Thoracic aorta (tissue), 2 donors: ENCODE results near the gene SPATA46. TPM values are rescaled to one million over a fixed set of nuclear protein-coding genes. Genes with fewer than 3 reads are reported as not detected.

Source experiments
- ATAC-seq: fragments of 150-250 bp; one replicate; pipeline ENCODE4 v1.8.0; 2017; ENCODE audit warnings: low read depth; ENCODE audit not compliant: insufficient number of reproducible peaks, low FRiP score
- DNase-seq: peaks from one replicate; pipeline ENCODE4 v3.0.0-alpha.2; 2020; ENCODE audit warnings: low spot score
- H3K27ac ChIP-seq, 2 donors: fragments of 200-600 bp; sonication (generic); 1 replicate in 1 of 2; 2 replicates in 1 of 2; pipeline ENCODE4 v1.5.1; 2016; ENCODE audit warnings: mild to moderate bottlenecking in 2 of 2, moderate library complexity in 2 of 2
- H3K27me3 ChIP-seq: fragments of 200-600 bp; sonication (generic); replicated peaks from 2 replicates; pipeline ENCODE4 v1.6.0; 2016; ENCODE audit warnings: mild to moderate bottlenecking; ENCODE audit not compliant: insufficient read depth
- H3K36me3 ChIP-seq: fragments of 200-600 bp; sonication (generic); one replicate; pipeline ENCODE4 v1.5.1; 2016
- H3K4me1 ChIP-seq, 2 donors: fragments of 200-600 bp; sonication (generic); 1 replicate in 1 of 2; 2 replicates in 1 of 2; pipeline versions ENCODE4 v1.5.1 to v1.6.0; 2016; ENCODE audit warnings: low read depth in 2 of 2, mild to moderate bottlenecking in 1 of 2; ENCODE audit not compliant: control insufficient read depth in 1 of 2
- H3K4me3 ChIP-seq: fragments of 200-600 bp; sonication (generic); 2 replicates; pipeline ENCODE4 v1.5.1; 2016; ENCODE audit warnings: mild to moderate bottlenecking
- H3K9me3 ChIP-seq: fragments of 200-600 bp; sonication (generic); 2 replicates; pipeline ENCODE4 v1.5.1; 2016
- total RNA-seq, 2 donors: library from RNA; depleted of rRNA; stranded (reverse); fragments of >200 nt; gene quantifications; one replicate each; pipeline versions ENCODE4 v1.1.0 to v1.2.3, GENCODE V29; 2016
- TF ChIP-seq, protein P1 (sequence below): fragments of 200-600 bp; sonication (generic); IDR thresholded peaks from one replicate; pipeline ENCODE4 v1.5.1; 2019; ENCODE audit warnings: antibody characterized with exemption

The SPATA46 gene
- total RNA-seq, 2 donors from 2014 or later: not detected

DNA sequence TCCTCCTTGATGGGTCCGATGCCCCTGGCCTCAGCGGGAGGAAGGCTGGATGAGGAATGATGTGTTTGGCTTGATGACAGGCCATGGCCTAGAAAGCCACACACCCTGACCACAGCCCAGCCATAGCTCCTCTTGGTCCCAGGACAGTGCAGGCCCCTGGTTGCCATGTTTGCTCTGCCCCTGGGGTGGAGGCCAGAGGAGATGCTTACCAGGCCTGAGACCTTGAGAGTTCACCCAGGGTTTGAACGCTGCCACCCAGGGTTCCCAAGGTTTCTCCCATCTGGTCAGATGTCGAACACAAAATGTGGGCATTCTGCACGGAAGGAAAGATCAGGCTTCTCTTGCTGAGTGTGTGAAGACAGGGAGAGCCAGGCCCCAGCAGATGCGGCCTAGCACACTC lies 7.5 kb upstream of the SPATA46 start:
- H3K36me3 ChIP-seq: no peaks in the 10 kb centered on the region
- H3K27me3 ChIP-seq: no peaks in the 10 kb centered on the region
- no peak for ATAC-seq
- no peak overlapping the region for H3K27ac ChIP-seq
- no peak overlapping the region for H3K4me3 ChIP-seq
- DNase-seq: no peak
- TF ChIP-seq, protein P1, sequence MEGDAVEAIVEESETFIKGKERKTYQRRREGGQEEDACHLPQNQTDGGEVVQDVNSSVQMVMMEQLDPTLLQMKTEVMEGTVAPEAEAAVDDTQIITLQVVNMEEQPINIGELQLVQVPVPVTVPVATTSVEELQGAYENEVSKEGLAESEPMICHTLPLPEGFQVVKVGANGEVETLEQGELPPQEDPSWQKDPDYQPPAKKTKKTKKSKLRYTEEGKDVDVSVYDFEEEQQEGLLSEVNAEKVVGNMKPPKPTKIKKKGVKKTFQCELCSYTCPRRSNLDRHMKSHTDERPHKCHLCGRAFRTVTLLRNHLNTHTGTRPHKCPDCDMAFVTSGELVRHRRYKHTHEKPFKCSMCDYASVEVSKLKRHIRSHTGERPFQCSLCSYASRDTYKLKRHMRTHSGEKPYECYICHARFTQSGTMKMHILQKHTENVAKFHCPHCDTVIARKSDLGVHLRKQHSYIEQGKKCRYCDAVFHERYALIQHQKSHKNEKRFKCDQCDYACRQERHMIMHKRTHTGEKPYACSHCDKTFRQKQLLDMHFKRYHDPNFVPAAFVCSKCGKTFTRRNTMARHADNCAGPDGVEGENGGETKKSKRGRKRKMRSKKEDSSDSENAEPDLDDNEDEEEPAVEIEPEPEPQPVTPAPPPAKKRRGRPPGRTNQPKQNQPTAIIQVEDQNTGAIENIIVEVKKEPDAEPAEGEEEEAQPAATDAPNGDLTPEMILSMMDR: no peak
- no peaks in the 10 kb centered on the region for H3K9me3 ChIP-seq
- H3K4me1 ChIP-seq: no peaks in the 10 kb centered on the region

- no peak overlapping the region for H3K27ac ChIP-seq
- no peak for DNase-seq
Observed at GRCh38 chr1:162383516-162383915, 6.9 kb upstream of the SPATA46 start.

DNA sequence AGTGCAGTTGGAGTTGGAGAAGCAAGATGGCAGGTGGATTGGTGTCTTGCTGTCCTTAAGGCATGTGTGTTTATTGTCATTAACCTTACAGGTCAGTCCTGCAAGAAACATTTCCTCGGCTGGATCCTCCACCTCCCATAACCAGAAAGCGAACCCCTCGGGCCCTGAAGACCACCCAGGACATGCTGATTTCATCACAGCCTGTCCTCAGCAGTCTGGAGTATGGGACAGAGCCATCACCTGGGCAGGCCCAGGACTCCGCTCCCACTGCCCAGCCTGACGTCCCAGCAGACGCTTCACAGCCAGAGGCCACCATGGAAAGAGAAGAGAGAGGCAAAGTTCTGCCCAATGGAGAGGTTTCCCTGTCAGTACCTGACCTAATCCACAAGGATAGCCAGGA lies 6.4 kb upstream of the SPATA46 start:
- Histone ChIP-seq H3K4me1 (no peaks in the 10 kb centered on the region), H3K9me3 (no peaks in the 10 kb centered on the region), H3K27ac (no peak overlapping the region), H3K36me3 (no peaks in the 10 kb centered on the region), H3K4me3 (no peak overlapping the region), H3K27me3 (no peaks in the 10 kb centered on the region)
- no peak for ATAC-seq
- TF ChIP-seq, protein P1: no peak
- no peak for DNase-seq

More at GRCh38 chr1:162383516-162383915, 6.9 kb upstream of the SPATA46 start:
- H3K4me3 ChIP-seq: no peak overlapping the region
- no peaks in the 10 kb centered on the region for H3K36me3 ChIP-seq
- H3K27me3 ChIP-seq: no peaks in the 10 kb centered on the region
- no peak for ATAC-seq
- H3K9me3 ChIP-seq: no peaks in the 10 kb centered on the region
- no peaks in the 10 kb centered on the region for H3K4me1 ChIP-seq
- TF ChIP-seq, protein P1: no peak

GRCh38 chr1:162381941-162382750 lies 5.5 kb upstream of the SPATA46 start:
- Histone ChIP-seq H3K27me3 (no peaks in the 10 kb centered on the region), H3K36me3 (no peaks in the 10 kb centered on the region), H3K4me3 (no peak overlapping the region), H3K27ac (no peak overlapping the region), H3K4me1 (no peaks in the 10 kb centered on the region), H3K9me3 (no peaks in the 10 kb centered on the region)
- no peak for ATAC-seq
- DNase-seq: no peak
- TF ChIP-seq, protein P1: no peak

GRCh38 chr1:162381383-162381782 lies 4.7 kb upstream of the SPATA46 start, which contains the start of gene C1orf226:
C1orf226 (plus strand) TSS chr1:162381728; CDS start chr1:162381902, 174 bp downstream.
- Histone ChIP-seq H3K27ac (no peak within 1 kb of the TSS), H3K36me3 (no peaks in the 10 kb centered on the region), H3K4me1 (no peaks in the 10 kb centered on the region), H3K27me3 (no peaks in the 10 kb centered on the region), H3K9me3 (no peaks in the 10 kb centered on the region), H3K4me3 (no peak within 1 kb of the TSS)
- no peak for ATAC-seq
- DNase-seq: no peak
- TF ChIP-seq, protein P1: no peak
